ENCODE results near the gene CTDSPL.

The CTDSPL gene

GRCh38 chr3:37988931-37989525, 127.3 kb downstream of the CTDSPL start:
- Histone ChIP-seq H3K36me3 (ENCODE audit: insufficient read depth, low read depth, low read length) (no peaks in the 10 kb centered on the region), H3K4me3 (ENCODE audit: low read length) (no peak overlapping the region), H3K9ac (ENCODE audit: low read depth, low read length) (no peak overlapping the region), H3K9me3 (ENCODE audit: insufficient read depth, low read depth, low read length) (no peaks in the 10 kb centered on the region), H3K27me3 (ENCODE audit: insufficient read depth, low read length) (peaks cover 8% of the 10 kb centered on the region), H3K4me1 (ENCODE audit: insufficient read depth, low read length) (peaks cover 2% of the 10 kb centered on the region; the same call in 1 of the 2 replicates), H3K27ac (ENCODE audit: low read length) (no peak overlapping the region)

- Histone ChIP-seq H3K36me3 (ENCODE audit: insufficient read depth, low read depth, low read length) (no peaks in the 10 kb centered on the region), H3K27me3 (ENCODE audit: insufficient read depth, low read length) (peaks cover 8% of the 10 kb centered on the region), H3K4me1 (ENCODE audit: insufficient read depth, low read length) (peaks cover 2% of the 10 kb centered on the region; the same call in 1 of the 2 replicates), H3K9me3 (ENCODE audit: insufficient read depth, low read depth, low read length) (no peaks in the 10 kb centered on the region), H3K4me3 (ENCODE audit: low read length) (no peak overlapping the region), H3K9ac (ENCODE audit: low read depth, low read length) (no peak overlapping the region), H3K27ac (ENCODE audit: low read length) (no peak overlapping the region)
Measured at GRCh38 chr3:37989821-37990480, 128.3 kb downstream of the CTDSPL start.

- Histone ChIP-seq H3K4me3 (ENCODE audit: low read length) (peak within 1 kb of the TSS; percentile 51; the same call in 1 of the 2 replicates), H3K36me3 (ENCODE audit: insufficient read depth, low read depth, low read length) (no peaks in the 10 kb centered on the region), H3K27me3 (ENCODE audit: insufficient read depth, low read length) (peaks cover 8% of the 10 kb centered on the region), H3K9me3 (ENCODE audit: insufficient read depth, low read depth, low read length) (no peaks in the 10 kb centered on the region), H3K4me1 (ENCODE audit: insufficient read depth, low read length) (peaks cover 2% of the 10 kb centered on the region; the same call in 1 of the 2 replicates), H3K27ac (ENCODE audit: low read length) (no peak within 1 kb of the TSS), H3K9ac (ENCODE audit: low read depth, low read length) (no peak within 1 kb of the TSS; the same call in 1 of the 2 replicates)
Measured at GRCh38 chr3:37990527-37990926, 128.8 kb downstream of the CTDSPL start, which contains the start of gene VILL. TSS of gene VILL (plus strand) at chr3:37990786. CDS start at chr3:37993673, 2,887 bp downstream.

GRCh38 chr3:37991109-37991508, 129.4 kb downstream of the CTDSPL start:
- Histone ChIP-seq H3K4me3 (ENCODE audit: low read length) (peak overlapping the region; percentile 51; the same call in 1 of the 2 replicates), H3K9me3 (ENCODE audit: insufficient read depth, low read depth, low read length) (no peaks in the 10 kb centered on the region), H3K9ac (ENCODE audit: low read depth, low read length) (no peak overlapping the region; the same call in 1 of the 2 replicates), H3K4me1 (ENCODE audit: insufficient read depth, low read length) (peaks cover 2% of the 10 kb centered on the region; the same call in 1 of the 2 replicates), H3K27me3 (ENCODE audit: insufficient read depth, low read length) (peaks cover 8% of the 10 kb centered on the region), H3K27ac (ENCODE audit: low read length) (no peak overlapping the region), H3K36me3 (ENCODE audit: insufficient read depth, low read depth, low read length) (no peaks in the 10 kb centered on the region)

- H3K4me1 ChIP-seq (ENCODE audit: insufficient read depth, low read length): peaks cover 2% of the 10 kb centered on the region; the same call in 1 of the 2 replicates
- no peak overlapping the region for H3K27ac ChIP-seq (ENCODE audit: low read length)
- H3K27me3 ChIP-seq (ENCODE audit: insufficient read depth, low read length): peaks cover 8% of the 10 kb centered on the region
- no peaks in the 10 kb centered on the region for H3K36me3 ChIP-seq (ENCODE audit: insufficient read depth, low read depth, low read length)
- no peak overlapping the region for H3K9ac ChIP-seq (ENCODE audit: low read depth, low read length)
- no peaks in the 10 kb centered on the region for H3K9me3 ChIP-seq (ENCODE audit: insufficient read depth, low read depth, low read length)
- no peak overlapping the region for H3K4me3 ChIP-seq (ENCODE audit: low read length)
Measured at GRCh38 chr3:37991823-37992222, 130.1 kb downstream of the CTDSPL start.

GRCh38 chr3:37992271-37993066, 130.8 kb downstream of the CTDSPL start:
- no peak overlapping the region for H3K9ac ChIP-seq (ENCODE audit: low read depth, low read length)
- peaks cover 11% of the 10 kb centered on the region for H3K27me3 ChIP-seq (ENCODE audit: insufficient read depth, low read length)
- H3K9me3 ChIP-seq (ENCODE audit: insufficient read depth, low read depth, low read length): no peaks in the 10 kb centered on the region
- H3K36me3 ChIP-seq (ENCODE audit: insufficient read depth, low read depth, low read length): no peaks in the 10 kb centered on the region
- H3K27ac ChIP-seq (ENCODE audit: low read length): no peak overlapping the region
- H3K4me1 ChIP-seq (ENCODE audit: insufficient read depth, low read length): peaks cover 2% of the 10 kb centered on the region; the same call in 1 of the 2 replicates
- H3K4me3 ChIP-seq (ENCODE audit: low read length): no peak overlapping the region

GRCh38 chr3:37993067-37993455, 131.4 kb downstream of the CTDSPL start:
- H3K27ac ChIP-seq (ENCODE audit: low read length): no peak overlapping the region
- peaks cover 2% of the 10 kb centered on the region; the same call in 1 of the 2 replicates for H3K4me1 ChIP-seq (ENCODE audit: insufficient read depth, low read length)
- H3K27me3 ChIP-seq (ENCODE audit: insufficient read depth, low read length): peaks cover 16% of the 10 kb centered on the region
- H3K4me3 ChIP-seq (ENCODE audit: low read length): no peak overlapping the region
- H3K9me3 ChIP-seq (ENCODE audit: insufficient read depth, low read depth, low read length): no peaks in the 10 kb centered on the region
- no peak overlapping the region for H3K9ac ChIP-seq (ENCODE audit: low read depth, low read length)
- H3K36me3 ChIP-seq (ENCODE audit: insufficient read depth, low read depth, low read length): no peaks in the 10 kb centered on the region

- Histone ChIP-seq H3K9me3 (ENCODE audit: insufficient read depth, low read depth, low read length) (no peaks in the 10 kb centered on the region), H3K27ac (ENCODE audit: low read length) (no peak overlapping the region), H3K4me1 (ENCODE audit: insufficient read depth, low read length) (peaks cover 5% of the 10 kb centered on the region; the same call in 1 of the 2 replicates), H3K36me3 (ENCODE audit: insufficient read depth, low read depth, low read length) (no peaks in the 10 kb centered on the region), H3K27me3 (ENCODE audit: insufficient read depth, low read length) (peaks cover 20% of the 10 kb centered on the region), H3K4me3 (ENCODE audit: low read length) (peak overlapping the region; percentile 69; the same call in 1 of the 2 replicates), H3K9ac (ENCODE audit: low read depth, low read length) (peak overlapping the region; percentile 76; the same call in 1 of the 2 replicates)
Measured at GRCh38 chr3:37993460-37993819, 131.8 kb downstream of the CTDSPL start.

GRCh38 chr3:37993820-37994638, 132.3 kb downstream of the CTDSPL start:
- peak overlapping the region; percentile 69; the same call in 1 of the 2 replicates for H3K4me3 ChIP-seq (ENCODE audit: low read length)
- H3K9ac ChIP-seq (ENCODE audit: low read depth, low read length): peak overlapping the region; percentile 76; the same call in 1 of the 2 replicates
- no peak overlapping the region for H3K27ac ChIP-seq (ENCODE audit: low read length)
- peaks cover 6% of the 10 kb centered on the region; the same call in 1 of the 2 replicates for H3K4me1 ChIP-seq (ENCODE audit: insufficient read depth, low read length)
- no peaks in the 10 kb centered on the region for H3K36me3 ChIP-seq (ENCODE audit: insufficient read depth, low read depth, low read length)
- no peaks in the 10 kb centered on the region for H3K9me3 ChIP-seq (ENCODE audit: insufficient read depth, low read depth, low read length)
- peaks cover 23% of the 10 kb centered on the region for H3K27me3 ChIP-seq (ENCODE audit: insufficient read depth, low read length)

- no peaks in the 10 kb centered on the region for H3K9me3 ChIP-seq (ENCODE audit: insufficient read depth, low read depth, low read length)
- H3K4me3 ChIP-seq (ENCODE audit: low read length): peak overlapping the region; percentile 69; the same call in 1 of the 2 replicates
- H3K36me3 ChIP-seq (ENCODE audit: insufficient read depth, low read depth, low read length): no peaks in the 10 kb centered on the region; the same call in 1 of the 2 replicates
- peaks cover 6% of the 10 kb centered on the region; the same call in 1 of the 2 replicates for H3K4me1 ChIP-seq (ENCODE audit: insufficient read depth, low read length)
- no peak overlapping the region for H3K27ac ChIP-seq (ENCODE audit: low read length)
- H3K9ac ChIP-seq (ENCODE audit: low read depth, low read length): peak overlapping the region; percentile 76; the same call in 1 of the 2 replicates
- H3K27me3 ChIP-seq (ENCODE audit: insufficient read depth, low read length): peaks cover 23% of the 10 kb centered on the region
Measured at GRCh38 chr3:37994639-37994972, 132.9 kb downstream of the CTDSPL start.
